Dedifferentiated amniotic fluid mesenchymal stem cell (primary cell): ENCODE data around the gene FTO.

Source experiments
- DNase-seq: peaks from one replicate; pipeline ENCODE4 v3.0.0-alpha.2; 2016; ENCODE audit errors: extremely low spot score

Gene FTO

DNA sequence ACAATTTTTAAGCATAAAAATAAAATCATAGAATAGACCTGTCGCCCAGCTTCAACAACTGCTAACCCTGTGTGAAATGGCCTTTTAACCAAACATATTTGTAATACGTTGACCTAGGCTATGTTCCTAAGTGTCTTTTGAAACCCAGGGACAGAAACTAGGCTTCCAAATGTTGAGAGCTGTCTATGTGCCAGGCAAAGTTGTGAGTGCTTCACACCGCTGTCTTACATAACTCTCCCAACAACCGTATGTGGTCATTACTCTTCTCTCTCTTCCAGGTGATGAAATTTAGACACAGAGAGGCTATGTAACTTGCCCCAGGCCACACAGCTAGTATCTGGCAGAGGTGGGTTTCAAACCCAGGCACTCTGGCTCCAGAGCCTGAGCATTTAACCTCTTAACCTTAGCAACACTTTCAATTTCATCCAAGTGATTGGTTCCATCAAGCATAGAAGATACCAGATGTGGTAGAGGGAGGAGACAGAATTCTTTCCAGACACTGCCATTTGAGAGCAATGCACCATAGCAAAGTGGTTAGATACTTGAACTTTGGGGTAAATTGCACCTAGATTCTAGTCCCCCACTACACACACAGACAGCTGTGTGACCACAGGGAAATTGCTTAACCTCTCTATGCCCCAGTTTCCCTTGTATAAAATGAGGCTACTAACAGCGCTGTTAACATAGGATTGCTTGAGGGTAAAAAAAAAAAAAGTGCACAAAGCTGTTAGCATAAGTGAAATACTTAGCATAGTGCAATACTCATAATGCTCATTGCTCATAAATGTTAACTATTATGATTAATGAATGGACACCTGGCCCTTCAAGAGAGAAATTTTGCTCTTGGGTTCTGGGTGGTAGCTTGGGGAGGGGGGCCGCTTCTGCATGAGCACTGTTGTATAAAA, 422.0 kb downstream of the FTO start:
- no peak for DNase-seq

DNA sequence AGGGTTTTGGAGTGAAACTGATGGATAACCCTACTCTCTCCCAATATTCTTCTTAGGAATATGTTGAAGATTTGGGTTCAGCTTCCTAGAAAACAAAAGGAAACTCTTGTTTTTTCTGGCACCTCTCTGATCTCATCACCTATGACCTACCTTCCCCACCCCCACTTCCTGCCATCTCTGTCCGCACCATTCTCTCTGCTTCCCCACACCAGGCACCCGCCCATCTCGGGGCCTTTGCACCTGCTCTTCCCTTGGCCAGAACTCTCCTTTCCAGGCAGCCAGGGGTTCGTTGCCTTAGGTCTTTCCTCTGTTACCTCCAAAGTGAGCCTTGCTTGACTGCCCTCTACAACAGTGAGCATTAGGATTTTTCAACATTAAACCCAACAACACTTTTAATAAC, 423.0 kb downstream of the FTO start:
- DNase-seq: no peak

DNA sequence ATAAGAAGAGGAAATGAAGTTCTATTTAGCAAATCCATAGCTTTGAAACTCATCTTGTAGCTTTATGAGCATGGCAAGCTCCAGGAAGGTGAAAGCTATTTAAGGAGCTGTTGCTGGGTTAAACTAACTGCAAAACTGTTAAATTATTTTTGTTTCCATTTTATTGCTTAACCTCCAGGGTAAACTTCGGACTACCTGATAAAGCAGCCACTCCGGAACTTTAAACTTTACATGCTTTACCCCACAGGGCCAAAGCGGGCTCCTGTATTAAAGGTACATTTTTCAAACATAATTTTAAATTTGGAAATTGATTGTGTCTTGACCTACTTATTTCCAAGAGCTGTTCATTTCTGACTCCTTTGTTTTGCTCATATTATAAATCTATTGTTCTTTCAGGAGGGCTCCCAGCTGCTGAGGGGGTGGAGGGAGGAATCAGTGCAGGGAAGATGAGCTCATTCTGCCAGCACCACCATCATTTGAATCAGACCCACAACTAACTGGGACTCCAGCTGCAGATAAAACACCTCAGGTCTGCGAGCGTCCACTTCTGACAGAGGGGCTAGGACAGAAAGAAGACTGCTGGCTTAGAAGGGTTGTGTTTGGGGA, 424.8 kb downstream of the FTO start:
- no peak for DNase-seq

DNA sequence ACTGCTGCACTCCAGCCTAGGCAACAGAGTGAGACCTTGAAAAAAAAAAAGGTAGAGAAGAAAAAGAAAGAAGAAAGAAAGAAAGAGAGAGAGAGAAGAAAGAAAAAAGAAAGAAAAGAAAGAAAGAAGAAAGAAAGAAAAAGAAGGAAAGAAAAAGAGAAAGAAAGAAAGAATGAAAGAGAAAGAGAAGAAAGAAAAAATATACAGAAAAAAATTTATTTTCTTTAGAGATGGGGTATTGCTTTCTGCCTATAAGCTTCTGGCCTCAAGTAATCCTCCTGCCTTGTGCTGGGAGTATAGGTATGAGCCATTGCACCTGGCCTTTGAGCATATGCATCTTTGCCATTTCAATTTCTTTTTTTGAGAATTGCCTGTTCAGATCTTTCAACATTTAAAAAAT, 425.9 kb downstream of the FTO start:
- DNase-seq: no peak

DNA sequence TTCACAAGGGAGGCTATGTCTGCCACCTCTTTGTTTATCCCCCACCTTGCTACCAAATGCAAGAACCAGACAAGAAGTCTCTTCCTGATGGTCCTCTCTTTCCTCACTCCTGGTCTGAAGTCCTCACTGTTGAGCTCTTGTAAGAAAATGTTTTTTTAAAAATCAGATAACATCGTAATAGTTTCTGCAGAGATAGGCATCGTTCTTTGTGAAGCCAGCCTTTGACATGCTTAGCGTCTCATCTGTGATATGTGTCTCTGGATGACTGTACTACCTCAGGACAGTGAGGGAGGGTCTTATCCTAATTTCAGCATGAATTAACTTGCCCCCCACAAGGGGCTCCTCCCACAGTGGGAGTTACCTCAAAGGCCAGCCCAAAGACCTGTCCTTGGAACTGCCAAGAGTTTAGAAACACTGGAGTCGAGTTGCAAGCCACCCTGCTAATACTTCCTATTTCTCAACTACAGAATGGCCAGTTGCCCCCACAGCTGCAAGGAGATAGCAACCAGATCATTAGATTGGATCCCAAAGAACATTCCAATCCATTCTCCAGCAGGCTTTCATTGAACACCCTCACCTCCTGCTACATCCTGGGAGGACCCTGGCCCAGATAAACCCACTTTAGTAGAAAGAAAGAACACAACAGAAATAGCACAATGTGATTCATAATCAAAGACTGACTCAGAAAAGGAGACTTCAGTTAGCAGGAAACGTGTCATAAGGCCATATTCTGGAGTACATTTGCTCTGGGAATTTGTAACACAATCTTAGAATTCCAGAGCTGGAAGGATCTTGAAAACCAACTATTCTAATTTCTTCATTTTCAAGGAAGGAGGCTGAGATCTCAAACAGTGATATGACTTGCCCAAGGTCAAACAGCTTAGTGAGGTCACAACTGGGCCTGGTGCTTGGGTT, 431.7 kb downstream of the FTO start:
- DNase-seq: peak; percentile 29

DNA sequence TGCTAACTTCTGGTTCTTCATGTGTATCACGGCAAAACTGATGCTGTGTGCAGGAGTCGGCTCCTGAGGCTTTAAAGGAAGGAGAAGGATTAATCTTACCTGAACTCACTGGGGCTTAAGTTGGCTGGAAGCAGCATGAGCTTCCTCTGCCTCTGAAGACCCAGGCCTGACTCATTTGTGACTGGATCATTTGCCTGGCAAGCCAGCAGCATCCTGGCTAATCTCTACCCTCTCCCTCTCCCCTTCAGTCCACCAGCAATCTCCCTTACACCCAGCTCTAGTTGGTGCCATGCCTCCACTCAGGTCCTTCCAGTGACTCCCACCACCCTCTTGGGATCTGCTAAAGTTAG, 432.3 kb downstream of the FTO start:
- no peak for DNase-seq

DNA sequence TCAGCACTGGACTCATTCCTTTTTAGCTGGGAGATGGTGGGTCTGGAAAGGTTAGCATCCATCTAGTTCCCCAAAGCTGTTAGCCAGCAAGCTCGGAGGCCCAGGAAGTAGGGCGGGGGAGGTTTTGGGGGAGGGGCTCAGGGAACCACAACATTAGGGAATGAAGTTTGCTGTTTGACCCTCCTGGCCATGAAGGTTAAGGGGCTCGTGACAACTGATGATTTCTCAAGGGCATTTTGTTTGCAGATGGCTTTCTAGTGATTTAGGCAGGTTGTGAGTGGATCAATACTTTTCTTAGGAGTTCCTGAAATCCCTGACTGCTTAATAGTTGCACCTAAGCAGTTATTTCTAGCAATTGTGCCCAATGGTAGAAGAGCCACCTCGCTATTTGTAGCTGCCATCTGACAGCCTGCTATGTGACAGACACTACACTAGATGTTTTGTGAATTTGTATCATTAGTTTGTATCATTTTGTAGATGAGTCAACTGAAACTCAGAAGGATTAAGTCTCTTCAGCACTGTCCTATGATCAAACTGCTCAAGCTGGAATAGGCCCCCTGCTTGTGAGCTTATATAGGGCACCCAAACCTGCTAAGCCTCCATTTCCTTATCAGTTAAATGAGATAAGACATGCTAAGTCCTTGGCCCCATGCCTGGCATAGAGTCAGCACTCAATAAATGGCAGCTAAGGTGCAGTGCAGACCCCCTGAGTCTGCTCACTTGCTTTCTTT, 436.3 kb downstream of the FTO start:
- no peak for DNase-seq

DNA sequence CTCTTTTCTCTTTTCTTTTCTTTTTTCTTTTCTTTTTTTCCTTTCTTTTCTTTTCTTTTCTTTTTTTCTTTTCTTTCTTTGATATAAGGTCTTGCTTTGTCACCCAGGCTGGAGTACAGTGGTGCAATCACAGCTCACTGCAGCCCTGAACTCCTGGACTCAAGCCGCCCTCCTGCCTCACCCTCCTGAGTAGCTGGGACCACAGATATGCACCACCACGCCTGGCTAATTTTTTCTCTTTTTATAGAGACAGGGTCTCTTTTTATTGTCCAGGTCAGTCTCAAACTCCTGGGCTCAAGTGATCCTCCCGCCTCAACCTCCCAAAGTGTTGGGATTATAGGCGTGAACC, 436.8 kb downstream of the FTO start:
- no peak for DNase-seq

DNA sequence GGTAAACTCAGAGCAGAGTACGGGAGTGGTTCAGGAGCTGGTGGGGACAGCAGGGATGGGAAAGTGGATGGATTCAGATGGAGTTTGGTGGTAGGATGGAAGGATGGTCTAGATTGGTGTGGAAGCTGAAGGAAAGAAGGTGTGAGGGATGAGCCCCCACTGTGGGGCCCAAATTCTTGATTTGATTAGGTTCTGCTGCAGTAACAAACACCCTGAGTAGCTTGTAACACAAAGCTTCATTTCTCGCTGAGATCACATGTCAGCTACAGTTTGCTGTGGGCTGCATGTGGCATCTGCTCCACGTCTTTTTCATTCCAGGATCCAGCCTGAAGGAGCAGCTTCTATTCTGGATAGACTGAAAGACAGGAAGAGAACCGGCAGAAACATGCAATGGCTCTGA, 438.8 kb downstream of the FTO start:
- no peak for DNase-seq

DNA sequence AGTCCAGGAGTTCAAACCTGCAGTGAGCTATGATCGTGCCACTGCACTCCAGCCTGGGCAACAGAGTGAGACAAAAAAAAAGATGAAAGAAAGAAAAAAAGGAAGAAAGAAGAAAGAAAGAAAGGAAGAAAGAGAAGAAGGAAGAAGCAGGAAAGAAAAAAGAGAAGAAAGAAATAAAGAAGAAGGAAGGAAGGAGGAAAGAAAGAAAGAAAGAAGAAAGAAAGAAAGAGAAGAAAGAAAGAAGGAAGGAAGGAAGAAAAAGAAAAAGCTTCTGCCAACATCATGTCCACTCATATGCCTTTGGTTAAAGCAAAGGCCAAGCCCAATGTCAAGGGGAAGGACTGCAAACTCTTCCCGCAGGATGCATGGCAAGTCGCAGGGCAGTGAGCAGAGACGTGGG, 439.5 kb downstream of the FTO start:
- DNase-seq: no peak

DNA sequence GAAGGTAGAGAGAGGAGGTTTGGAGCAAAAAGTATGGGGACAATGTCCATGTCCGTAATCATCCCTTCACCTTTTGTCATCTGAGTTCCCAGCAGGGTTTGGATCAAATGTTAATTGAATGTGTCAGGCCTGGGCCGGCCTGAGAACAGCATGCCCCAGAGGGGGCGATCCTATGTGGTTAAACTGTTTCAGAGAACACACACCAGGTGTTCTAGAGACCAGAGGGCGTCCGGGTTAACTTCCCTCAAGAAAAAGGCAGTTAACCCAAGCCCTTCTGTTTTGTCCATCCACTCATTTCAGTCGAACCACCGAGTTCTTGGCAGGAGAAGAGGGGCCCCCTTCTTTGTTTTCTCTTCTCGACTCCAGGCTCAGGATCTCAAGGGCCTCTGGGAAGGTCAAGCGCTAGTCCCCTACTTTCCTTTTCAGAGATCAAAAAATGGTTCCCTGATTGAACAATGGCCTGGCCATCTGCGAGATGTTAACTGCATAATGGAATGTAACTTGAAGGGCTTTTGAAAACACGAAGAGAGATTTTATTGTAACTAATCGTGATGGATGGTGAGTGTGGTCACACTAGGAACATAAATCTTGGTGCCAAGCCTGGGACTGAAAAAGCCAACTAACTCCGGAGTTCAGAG, 440.1 kb downstream of the FTO start:
- no peak for DNase-seq

DNA sequence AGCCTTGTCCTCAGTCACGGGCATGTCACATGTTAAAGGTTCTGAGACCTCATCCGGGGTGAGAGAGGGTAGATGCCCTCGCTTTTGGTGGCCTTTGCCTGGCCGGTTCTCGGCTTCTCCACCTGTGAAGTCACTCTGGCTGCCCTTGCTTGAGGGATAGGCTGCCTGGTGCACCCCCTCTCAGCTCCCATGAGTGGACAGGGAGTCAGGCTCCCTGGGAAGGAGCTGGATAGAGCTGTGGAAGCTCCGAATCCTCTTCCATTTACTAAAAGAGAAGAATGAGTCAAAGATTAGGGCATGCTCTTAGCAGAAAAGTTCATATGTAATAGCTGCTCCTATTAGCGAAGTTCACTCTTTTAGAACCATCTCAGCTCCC, 440.6 kb downstream of the FTO start:
- no peak for DNase-seq

DNA sequence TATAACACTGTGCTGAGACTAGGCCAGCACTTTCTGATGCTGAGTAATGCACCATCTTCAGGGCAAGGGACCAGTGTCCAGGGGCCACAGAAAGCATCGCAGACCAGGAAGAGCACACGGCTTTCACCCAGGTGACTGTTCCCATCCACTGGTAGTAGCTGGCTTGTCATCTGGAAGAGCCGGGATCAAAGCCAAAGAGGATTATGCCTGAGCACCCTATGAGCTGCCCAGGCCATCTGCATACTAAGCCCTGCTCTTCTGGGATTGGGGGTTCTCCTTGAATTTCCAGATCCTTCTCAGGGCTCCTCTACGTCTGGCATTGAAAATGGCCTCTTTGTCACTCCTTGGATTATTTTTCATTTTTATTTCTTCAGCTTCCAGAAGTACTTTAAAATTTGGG, 441.9 kb downstream of the FTO start:
- DNase-seq: no peak

DNA sequence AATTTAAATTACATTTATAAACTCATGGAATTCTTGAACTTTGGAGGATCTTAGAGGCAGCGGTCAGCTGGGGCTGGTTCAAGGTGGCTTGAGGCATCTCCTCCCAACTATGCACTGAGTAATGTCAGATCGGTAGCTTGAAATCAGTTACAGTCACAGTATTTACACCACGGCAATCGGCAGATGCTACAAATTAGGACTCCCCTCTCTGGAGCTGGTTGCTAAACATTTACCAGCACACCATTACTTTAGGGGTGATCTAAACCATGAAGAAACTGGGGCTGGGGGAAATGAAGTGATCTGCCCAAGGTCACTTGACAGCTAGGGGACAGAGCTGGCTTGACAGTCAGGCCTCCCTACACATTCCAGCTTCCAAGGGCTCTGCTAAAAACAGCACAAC, 445.0 kb downstream of the FTO start:
- DNase-seq: no peak

DNA sequence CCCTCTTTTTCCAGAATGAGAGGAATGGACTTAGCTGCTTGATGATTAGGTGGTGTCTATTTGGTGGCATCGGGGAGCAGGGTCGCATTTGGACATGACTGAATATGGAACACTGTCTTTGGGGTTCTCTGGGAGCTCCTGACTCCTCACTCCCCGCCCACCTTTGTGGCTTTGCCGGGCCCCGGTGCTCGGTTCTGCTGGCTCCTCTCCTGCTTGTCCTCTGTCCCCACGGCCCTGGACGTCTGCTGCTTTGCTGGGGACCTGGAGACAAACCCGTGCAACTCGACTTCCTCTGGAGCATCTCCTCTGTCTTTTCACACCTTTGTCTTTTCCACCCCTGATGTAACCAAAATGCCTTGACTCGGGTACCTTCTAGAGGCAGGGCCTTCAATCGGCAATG, 446.9 kb downstream of the FTO start:
- DNase-seq: no peak

DNA sequence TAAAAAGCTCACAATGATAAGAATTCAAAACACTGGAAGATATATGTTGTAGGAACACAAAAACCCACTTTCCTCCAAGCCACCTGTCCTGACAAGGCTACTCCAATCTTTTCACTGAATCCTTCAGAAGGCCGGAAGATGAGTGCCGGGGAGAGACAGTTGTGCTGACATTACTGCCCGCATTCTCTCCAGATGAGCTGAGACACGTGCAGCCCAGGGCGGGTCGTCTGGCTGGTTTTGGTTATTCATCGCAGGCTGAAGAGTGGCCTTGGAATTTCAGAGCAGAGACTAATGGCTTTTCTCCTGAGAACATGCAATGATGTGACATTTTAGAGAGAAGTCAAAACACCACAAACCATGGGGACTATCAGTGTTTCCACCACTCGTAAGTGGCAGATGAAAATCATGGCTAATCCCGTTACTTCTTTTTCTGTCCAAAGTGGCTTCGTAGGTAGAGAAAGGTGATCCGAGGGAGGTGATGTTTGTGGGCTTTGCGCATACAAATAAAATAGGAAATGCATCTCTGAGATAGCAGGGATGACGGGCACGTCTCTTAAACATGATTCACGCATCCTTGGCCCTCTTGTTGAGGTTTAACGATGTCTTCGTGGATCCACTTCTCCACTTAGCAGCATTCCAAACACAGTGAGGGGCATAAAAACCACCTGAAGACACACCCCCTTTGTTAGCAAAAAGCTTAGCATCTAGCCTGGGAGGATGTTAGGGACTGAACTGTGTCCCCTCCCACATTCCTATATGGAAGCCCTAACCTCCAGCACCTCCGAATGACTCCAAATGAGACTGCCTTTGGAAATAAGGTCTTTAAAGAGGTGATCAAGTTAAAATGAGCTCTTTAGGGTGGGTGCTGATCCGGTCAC, 448.6 kb downstream of the FTO start:
- DNase-seq: no peak

DNA sequence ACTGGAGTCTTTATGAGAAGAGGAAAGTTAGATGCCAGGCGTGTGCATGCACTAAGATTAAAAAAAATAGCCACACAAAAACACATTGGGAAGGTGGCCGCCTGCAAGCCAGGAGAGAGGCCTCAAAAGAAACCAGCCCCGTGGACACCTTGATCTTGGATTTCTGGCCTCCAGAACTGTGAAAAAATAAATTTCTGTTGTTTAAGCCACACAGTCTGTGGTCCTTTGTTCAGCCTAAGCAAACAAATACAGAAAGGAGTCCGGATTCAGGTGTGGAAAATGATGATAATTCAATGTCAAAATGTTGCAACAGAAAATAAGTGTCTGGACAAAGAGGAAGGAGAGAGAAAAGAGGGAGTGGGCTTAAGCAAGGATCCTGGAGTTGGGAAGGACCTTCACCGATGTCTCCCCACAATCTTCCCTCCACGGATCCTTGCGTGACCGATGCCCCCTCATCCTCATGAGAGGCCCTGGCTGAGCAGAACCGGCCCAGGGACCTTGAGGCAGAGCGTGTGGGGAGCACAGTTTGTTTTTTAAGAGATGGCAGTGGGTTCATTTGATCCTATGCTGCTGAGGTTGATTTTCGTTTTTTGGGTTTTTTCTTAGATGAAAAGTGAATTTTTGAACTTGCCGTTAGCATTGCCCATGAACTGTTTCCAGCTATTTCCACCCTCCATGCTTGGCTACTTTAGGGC, 449.4 kb downstream of the FTO start:
- DNase-seq: no peak

DNA sequence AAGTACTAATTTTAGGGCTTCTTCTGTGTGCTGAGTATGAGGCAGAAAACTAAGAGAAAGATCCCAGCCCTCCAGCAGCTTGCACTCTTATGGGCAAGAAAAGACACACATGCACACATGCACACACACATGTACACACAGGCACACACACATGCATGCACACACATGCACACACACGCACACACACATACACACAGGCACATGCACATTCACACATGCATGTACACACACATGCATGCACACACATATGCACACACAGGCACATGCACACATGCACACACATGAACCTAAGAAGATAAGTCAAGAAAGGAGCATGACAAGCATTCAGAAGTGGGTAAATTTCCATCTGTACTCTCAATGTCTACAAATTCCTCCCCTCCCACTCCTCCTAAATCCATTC, 452.4 kb downstream of the FTO start:
- no peak for DNase-seq

DNA sequence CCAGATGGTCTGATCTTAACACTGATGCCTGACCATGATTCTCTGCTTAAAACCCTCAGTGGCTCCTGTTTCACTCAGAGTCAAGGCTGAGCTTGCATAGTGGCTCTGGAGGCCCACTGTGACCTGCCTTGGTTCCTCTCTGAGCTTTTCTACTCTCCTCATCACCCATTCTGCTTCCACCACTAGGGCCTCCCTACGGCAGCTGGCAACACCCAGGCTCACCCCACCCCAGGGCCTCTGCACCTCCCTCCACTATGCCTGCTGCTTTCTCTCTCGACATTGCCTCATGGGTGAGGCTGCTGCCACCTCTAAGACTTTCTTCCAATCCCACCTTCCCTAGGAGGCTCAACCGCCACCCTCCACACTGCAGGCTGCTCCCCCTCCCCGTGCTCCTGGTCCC, 455.0 kb downstream of the FTO start:
- DNase-seq: no peak

DNA sequence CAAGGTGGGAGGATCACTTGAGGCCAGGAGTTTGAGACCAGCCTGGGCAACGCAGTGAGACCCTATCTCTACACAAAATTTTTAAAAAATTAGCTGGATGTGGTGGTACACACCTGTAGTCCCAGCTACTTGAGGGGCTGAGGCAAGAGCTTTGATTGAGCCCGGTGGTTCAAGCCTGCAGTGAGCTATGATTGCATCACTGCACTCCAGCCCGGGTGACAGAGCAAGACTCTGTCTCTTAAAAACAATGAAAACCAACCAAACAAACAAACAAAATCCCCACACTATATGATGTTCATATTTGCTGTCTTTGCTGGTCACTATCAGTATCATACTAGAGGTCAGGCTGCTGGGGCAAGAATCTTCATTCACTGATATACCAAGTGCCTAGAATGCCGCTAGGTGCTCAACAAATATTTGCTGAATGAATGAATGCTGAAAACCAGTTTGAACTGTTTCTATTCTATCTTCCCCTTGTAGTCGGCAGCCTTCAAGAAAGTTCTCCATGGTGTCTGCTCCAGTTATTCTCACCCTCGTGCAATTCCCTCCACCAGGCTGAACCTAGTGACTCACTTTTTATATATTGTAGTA, 455.6 kb downstream of the FTO start:
- no peak for DNase-seq
